Peyer's patch (tissue), 4 donors: Measurements from ENCODE around the gene BTBD16.

ENCODE experiments used
- POLR2A ChIP-seq, 2 donors: fragments of 450-650 bp; IDR thresholded peaks; one replicate each; pipeline ENCODE4 v1.5.1; 2017; ENCODE audit warnings: antibody characterized with exemption in 2 of 2, mild to moderate bottlenecking in 2 of 2, moderate library complexity in 2 of 2
- TF ChIP-seq, protein P1 (sequence below), 6 experiments: fragments of 450-650 bp in 4 of 6; fragments of 200-600 bp in 2 of 6; sonication (generic) in 1 of 6; IDR thresholded peaks; one replicate each; pipeline ENCODE4 v1.5.1; 2017 to 2019; ENCODE audit warnings: antibody characterized with exemption in 6 of 6, mild to moderate bottlenecking in 3 of 6, moderate library complexity in 1 of 6

DNA sequence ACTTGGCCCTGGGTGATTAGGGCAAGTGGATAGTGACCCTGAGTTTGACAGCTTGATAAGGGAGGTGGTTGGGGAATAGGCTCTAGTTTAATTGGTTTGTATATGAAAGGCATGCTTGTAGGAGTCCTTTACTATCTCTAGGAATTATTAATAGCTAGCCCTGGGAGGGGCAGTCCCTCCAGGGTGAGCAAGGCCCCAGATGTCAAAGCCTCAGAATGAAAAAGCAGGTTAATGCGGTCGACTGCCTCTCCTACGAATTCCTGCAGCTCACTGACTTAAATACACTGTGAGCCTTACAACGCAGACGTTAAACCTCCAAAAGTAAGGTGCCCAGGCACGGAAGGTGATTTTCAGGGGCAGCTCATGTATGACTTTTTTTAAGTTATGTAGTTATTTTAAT is 5.2 kb upstream of the BTBD16 start:
- no peak for TF ChIP-seq POLR2A (IDR thresholded peaks at IDR 0.05)
- TF ChIP-seq, protein P1, sequence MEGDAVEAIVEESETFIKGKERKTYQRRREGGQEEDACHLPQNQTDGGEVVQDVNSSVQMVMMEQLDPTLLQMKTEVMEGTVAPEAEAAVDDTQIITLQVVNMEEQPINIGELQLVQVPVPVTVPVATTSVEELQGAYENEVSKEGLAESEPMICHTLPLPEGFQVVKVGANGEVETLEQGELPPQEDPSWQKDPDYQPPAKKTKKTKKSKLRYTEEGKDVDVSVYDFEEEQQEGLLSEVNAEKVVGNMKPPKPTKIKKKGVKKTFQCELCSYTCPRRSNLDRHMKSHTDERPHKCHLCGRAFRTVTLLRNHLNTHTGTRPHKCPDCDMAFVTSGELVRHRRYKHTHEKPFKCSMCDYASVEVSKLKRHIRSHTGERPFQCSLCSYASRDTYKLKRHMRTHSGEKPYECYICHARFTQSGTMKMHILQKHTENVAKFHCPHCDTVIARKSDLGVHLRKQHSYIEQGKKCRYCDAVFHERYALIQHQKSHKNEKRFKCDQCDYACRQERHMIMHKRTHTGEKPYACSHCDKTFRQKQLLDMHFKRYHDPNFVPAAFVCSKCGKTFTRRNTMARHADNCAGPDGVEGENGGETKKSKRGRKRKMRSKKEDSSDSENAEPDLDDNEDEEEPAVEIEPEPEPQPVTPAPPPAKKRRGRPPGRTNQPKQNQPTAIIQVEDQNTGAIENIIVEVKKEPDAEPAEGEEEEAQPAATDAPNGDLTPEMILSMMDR (IDR thresholded peaks at IDR 0.05), result no peak
